Measurements from ENCODE around the gene TCEA3.

Gene TCEA3

GRCh38 chr1:23367791-23368561, 56.6 kb downstream of the TCEA3 start:
- peak; percentile 97 for DNase-seq (ENCODE audit: low spot score)

DNA sequence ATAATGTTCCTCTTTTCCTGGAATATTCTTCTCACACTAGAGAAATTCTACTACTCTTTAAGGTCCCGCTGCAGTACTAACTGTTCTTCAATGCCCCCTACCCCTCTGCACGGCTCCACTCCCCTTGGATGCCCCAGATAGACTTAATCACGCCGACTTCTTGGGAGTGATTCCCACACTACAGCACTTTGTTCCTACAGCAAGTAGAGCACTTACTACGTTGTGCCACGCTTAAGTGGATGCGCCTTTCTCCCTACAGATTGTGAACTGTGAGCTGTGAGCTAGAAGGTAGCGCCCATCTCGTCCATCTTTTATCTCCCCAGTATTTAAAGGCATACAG, 57.1 kb downstream of the TCEA3 start:
- no peak for DNase-seq (ENCODE audit: low spot score)

DNA sequence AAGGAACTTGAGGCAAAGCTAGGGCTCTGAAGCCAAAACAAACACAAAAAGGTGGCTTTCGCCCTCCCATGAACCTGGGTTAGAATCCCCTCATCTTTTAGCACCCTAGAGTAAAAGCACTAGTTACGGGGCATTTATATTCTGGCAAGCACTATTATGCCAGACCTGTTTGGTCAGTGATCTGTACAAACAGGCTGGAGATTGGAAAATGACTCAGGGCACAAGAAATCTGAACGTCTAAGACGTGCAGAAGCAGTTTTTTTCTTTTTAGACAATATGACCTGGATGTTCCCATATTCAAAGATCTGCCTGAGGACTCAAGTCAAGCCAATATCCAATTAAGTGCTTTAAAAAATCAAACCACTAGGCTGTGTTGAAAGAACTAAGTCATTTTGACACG, 58.0 kb downstream of the TCEA3 start:
- DNase-seq (ENCODE audit: low spot score): no peak

DNA sequence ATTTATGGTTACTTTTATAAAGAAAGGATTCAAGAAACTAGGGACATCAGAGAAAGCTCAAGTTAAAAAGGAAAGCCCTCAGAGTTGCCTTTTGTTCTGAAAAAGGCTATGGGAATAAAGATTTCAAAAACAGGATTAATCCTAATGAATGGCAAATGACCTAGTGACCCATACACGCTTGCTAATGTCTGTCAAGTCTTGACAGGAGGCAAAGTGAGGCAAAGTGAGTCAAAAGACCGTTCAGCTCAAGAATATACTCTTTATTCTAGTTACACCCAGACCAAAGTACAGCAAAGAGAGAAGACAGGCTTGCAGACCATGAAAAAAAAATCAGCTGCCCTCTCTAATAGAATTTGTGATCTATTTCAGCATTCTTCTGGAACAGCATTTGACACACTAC, 58.4 kb downstream of the TCEA3 start:
- no peak for DNase-seq (ENCODE audit: low spot score)

DNA sequence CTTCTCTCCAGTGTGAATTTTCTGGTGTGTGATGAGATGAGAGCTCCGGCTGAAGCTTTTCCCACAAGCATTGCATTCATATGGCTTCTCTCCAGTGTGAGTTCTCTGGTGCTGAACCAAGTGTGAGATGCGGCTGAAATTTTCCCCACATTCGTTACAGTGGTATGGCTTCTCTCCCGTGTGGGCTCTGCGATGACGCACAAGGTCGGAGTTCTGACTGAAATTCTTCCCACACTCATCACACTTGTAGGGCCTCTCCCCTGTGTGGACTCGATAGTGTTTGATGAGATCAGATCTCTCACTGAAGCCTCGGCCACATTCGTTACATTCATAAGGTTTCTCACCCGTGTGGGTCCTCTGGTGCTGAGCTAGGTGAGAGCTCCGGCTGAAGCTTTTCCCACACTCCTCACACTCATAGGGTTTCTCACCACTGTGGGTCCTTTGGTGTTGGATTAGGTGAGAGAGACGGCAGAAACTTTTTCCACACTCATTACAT, 62.3 kb downstream of the TCEA3 start:
- DNase-seq (ENCODE audit: low spot score): no peak

DNA sequence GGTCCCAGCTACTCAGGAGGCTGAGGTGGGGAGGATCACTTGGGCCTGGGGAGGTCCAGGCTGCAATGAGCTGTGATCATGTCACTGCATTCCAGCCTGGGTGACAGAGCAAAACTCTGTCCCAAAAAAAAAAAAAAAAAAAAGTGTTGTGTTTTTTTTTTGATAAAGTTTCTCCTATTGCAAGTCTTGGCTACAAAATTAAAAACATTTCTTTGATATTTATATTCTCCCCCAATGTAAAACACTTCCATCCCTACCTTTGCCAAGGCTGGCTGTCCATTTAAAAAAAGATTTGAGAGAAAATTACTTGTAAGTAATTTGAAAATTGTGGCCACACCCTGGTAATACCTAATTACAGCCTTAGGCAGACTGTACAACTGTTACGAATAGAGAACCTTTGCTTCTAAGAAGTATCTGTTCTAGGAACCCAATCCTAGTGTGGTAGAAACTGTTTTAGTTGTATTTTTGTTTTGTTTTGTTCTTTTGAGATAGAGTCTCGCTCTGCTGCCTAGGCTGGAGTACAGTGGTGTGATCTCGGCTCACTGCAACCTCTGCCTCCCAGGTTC, 66.2 kb downstream of the TCEA3 start:
- DNase-seq (ENCODE audit: low spot score): no peak

DNA sequence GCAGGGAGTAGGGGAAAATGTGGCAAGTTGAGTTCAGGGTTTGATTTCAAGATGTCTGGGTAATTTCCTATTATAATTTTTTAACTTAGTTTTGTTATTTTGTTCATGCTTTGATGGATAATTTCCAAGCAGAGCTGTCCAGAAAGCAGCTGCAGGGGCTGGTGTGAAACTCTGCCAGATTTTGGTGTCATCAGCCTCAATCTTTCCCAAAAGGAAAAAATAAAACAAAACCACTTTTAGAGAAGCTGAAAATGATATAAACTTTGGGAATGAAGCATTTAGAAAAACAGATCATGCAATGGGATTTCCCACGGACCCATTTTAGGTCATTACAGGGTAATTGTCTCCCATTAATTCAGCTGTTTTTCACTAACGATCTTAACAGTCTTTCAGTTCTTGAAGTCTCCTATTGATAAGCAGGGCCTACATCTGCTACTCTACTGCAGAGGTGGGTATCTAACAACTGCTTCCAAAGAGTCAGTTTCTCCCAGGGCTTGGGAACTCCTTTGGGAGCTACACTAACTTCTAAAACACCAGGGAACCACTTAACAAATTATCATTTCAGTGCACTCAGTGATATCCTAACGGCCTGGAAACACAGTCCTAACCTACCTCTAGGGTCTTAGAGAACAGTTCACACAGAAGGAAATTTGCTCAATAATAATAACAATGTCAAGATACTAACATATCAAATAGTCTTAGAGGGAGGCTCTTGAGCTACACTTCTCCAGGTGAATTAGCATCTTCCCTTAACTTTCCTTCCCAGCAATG, 67.2 kb downstream of the TCEA3 start:
- DNase-seq (ENCODE audit: low spot score): no peak

- DNase-seq (ENCODE audit: low spot score): no peak
Observed at GRCh38 chr1:23356471-23357137, 67.9 kb downstream of the TCEA3 start.

- no peak for DNase-seq (ENCODE audit: low spot score)
Observed at GRCh38 chr1:23354245-23354644, 70.3 kb downstream of the TCEA3 start.

DNA sequence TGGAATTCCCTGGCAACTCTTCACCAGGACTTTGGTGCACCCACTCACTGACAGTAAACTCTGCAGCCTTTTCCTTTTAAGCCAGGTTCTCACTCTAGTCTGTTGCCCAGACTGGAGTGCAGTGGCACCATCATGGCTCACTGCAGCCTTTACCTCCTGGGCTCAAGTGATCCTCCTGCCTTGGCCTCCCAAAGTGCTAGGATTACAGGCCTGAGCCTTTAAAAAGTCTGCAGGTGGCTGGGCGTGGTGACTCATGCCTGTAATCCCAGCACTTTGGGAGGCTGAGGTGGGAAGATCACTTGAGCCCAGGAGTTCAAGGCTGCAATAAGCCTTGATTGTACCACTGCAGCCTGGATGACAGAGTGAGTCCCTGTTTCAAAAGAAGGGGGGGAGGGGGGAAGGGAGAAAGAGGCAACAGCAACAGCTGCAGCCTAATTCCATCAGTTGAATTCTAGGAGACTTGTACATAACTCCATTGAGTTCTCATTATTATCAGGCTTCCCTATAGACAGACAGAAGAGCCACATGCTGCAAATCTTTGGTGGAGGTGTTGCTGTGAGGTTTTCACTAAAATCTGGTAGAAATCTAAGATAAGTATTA, 72.4 kb downstream of the TCEA3 start:
- DNase-seq (ENCODE audit: low spot score): no peak

DNA sequence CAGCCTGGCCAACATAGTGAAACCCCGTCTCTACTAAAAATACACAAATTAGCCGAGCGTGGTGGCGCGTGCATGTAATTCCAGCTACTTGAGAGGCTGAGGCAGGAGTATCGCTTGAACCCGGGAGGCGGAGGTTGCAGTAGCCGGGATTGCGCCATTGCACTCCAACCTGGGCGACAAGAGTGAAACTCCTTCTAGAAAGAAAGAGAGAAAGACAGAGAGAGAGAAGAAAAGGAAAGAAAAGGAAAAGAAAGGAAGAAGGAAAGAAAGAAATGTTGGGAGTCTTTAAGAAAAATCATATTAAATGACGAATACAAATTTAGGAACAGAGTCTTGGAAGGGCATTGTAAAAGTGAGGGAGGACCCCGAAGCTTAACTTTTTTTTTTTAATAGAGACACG, 78.6 kb downstream of the TCEA3 start:
- no peak for DNase-seq (ENCODE audit: low spot score)

DNA sequence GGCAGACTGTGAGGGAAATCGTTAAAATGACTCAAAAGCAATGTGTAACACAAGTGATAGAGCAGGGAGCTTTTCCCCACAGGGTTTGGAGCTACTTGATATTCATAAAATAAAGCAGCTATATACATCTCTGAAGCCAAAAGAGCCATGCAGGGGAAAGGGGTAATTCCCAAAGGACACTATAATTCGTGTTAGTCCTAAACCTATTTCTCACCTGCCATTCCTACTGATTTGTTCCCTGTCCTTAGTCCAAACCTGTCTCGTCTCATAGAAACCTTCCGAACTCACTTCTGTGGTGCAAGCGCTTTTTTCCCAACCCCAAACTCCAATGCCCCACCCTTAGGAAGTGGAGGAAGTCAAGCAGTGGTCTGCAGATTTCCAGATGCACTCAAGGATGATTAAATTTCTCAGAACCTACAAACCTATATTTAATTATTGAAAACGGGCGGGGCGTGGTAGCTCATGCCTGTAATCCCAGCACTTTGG, 79.5 kb downstream of the TCEA3 start:
- DNase-seq (ENCODE audit: low spot score): no peak

DNA sequence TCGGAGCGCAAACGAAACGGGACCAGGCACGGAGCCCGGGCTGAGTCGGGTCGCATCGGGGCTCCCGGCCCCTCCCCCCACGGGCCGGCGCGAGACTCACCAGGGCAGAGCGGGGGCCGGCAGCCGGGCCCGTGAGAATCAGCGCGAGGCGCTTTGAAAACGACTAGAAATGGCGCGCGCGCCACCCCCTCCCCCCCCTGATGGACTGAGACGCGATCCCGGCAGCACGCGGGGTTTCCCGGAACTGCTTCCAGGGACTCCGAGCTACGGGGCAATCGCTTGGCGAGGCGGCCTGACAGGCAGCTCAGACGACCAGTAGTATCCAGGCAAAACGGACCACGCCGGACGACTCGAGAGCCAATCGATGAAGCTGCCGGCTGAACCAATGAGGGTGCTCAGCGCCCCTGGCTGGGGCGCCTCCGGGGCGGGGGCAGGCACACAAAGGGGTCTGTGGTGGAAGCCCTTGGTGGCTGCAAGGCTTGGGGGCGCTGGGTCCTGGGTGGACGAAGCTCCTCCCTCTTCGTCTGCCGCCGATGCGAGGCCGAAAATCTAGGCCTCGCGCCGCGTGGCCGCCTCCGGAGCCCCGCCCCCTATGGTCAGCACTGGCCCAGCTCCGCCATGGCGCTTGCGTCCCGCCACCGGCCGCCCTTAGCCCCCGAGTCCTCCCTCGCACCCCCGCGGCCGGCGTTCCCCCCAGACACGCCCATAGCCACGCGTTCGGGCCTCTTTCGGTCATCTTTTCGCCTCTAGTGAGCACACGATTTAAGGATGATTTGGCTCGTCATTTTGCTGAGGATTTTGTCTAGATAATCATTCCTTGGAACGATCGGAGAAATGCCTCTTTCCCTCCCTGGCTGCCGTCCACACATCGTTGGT, 80.2 kb downstream of the TCEA3 start, which contains the start of gene HNRNPR:
TSS of gene HNRNPR (minus strand) at position 174 of the 876 bp plus-strand sequence. CDS start 3,276 bp downstream, outside the sequence.
- DNase-seq (ENCODE audit: low spot score): peak; percentile 99

- DNase-seq (ENCODE audit: low spot score): peak; percentile 76
Observed at GRCh38 chr1:23343221-23344110, 81.1 kb downstream of the TCEA3 start.

- DNase-seq (ENCODE audit: low spot score): peak; percentile 12
Observed at GRCh38 chr1:23341931-23342692, 82.4 kb downstream of the TCEA3 start.

DNA sequence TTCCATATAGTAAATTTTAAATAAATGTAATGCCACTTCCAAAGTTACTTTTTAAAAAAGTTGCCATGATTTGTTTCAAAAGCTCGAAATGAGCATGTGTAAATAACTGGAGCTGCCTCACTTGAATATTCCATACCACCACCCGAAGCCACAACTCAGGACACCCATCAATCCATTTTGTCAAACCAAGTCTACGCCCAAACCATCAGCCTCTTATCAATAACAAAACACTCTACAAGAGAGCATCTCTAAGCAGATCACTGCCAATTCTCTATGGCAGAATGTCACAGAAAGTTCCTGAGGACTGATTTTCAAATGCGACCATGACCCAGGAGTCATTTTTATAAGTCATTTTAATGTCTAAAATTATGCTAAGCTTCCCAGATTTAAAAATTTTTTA, 84.9 kb downstream of the TCEA3 start:
- no peak for DNase-seq (ENCODE audit: low spot score)

DNA sequence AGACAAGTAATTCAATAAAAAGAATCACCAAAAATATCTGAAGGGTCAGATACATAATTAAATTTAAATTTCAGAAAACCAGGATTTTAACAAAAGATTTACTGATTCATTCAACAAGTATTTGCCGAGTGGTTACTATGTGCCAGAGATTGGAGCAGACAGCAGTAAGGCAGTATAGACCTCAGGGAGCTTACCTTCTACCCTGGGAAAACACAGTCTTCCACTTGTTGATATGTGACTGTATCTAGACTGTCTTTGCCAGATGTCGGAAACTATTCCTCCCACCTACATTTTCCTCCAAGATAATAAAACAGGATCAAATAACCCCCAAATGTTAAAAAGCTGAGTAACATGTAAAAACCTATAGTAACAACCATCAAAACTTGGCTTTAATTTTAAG, 86.7 kb downstream of the TCEA3 start:
- no peak for DNase-seq (ENCODE audit: low spot score)

DNA sequence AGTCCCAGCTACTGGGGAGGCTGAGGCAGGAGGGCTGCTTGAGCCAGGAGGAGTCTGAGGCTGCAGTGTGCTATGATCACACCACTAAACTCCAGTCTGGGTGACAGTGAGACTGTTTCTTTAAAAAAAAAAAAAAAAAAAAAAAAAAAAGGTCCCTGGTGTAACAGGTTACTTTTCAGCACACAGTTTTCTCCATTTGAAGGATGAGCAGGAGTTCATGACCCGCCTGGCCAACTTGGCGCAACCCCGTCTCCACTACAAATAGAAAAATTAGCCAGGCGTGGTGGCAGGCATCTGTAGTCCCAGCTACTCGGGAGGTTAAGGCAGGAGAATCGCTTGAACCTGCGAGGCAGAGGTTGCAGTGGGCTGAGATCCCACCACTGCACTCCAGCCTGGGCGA, 92.8 kb downstream of the TCEA3 start:
- DNase-seq (ENCODE audit: low spot score): no peak

Measured in kidney capillary endothelial cell (primary cell).